ENCODE measurements around the gene PHF21A.
A peak's percentile ranks its signal among the peaks of the same experiment; 100 is the strongest.
"Not testable (repeated sequence)": the region's sequence is repeated elsewhere in the genome, so short reads cannot be mapped to it uniquely, and the experiment has no call there.

The PHF21A gene

GRCh38 chr11:45922425-45923082 lies 198.7 kb downstream of the PHF21A start, which contains the start of gene LARGE2:
LARGE2 (plus strand) TSS chr11:45922656; CDS start chr11:45922883, 227 bp downstream.
- no peak for DNase-seq (ENCODE audit: low read depth in 2 of 2)

- no peak for DNase-seq (ENCODE audit: low read depth in 2 of 2)
These were observed 199.5 kb downstream of the PHF21A start for GRCh38 chr11:45921561-45922424.

- DNase-seq (ENCODE audit: low read depth in 2 of 2), result no peak
These were observed 200.4 kb downstream of the PHF21A start for GRCh38 chr11:45920531-45921477.

GRCh38 chr11:45919806-45920530 lies 201.3 kb downstream of the PHF21A start:
- DNase-seq (ENCODE audit: low read depth in 2 of 2), result no peak

- no peak for DNase-seq (ENCODE audit: low read depth in 2 of 2)
These were observed 202.1 kb downstream of the PHF21A start for GRCh38 chr11:45918962-45919675.

- no peak for DNase-seq (ENCODE audit: low read depth in 2 of 2)
These were observed 202.8 kb downstream of the PHF21A start for GRCh38 chr11:45918331-45918941.

- peak; percentile 82 to 92 for DNase-seq (ENCODE audit: low read depth in 2 of 2)
These were observed 203.5 kb downstream of the PHF21A start, which contains the start of gene PEX16 for GRCh38 chr11:45917623-45918330. PEX16 (minus strand) TSS chr11:45917877; CDS start chr11:45917811, 66 bp downstream.

- no peak for DNase-seq (ENCODE audit: low read depth in 2 of 2)
These were observed 204.0 kb downstream of the PHF21A start for GRCh38 chr11:45917286-45917622.

GRCh38 chr11:45915446-45915845 lies 205.8 kb downstream of the PHF21A start:
- DNase-seq (ENCODE audit: low read depth in 2 of 2), result no peak

GRCh38 chr11:45913942-45914635 lies 207.2 kb downstream of the PHF21A start:
- DNase-seq (ENCODE audit: low read depth in 2 of 2), result no peak

- DNase-seq (ENCODE audit: low read depth in 2 of 2), result no peak
These were observed 207.7 kb downstream of the PHF21A start for GRCh38 chr11:45913514-45913913.

GRCh38 chr11:45910623-45911022 lies 210.6 kb downstream of the PHF21A start:
- no peak for DNase-seq (ENCODE audit: low read depth in 2 of 2)

- DNase-seq (ENCODE audit: low read depth in 2 of 2), result no peak
These were observed 211.4 kb downstream of the PHF21A start for GRCh38 chr11:45909594-45910475.

GRCh38 chr11:45907911-45908370 lies 213.3 kb downstream of the PHF21A start:
- DNase-seq (ENCODE audit: low read depth in 2 of 2), result no peak

- no peak for DNase-seq (ENCODE audit: low read depth in 2 of 2)
These were observed 214.2 kb downstream of the PHF21A start, which contains the start of gene FREY1 for GRCh38 chr11:45906965-45907611. FREY1 (minus strand) TSS chr11:45907271; CDS start chr11:45907245, 26 bp downstream.

GRCh38 chr11:45906096-45906682 lies 215.1 kb downstream of the PHF21A start:
- no peak for DNase-seq (ENCODE audit: low read depth in 2 of 2)

GRCh38 chr11:45905576-45905975 lies 215.7 kb downstream of the PHF21A start:
- not testable (repeated sequence) for DNase-seq (ENCODE audit: low read depth in 2 of 2)
